GM12872 (cell line): ENCODE measurements around the gene KLHL13.

Experiments
- TF ChIP-seq, protein P1 (sequence below): IDR thresholded peaks from 3 replicates; pipeline ENCODE4 v1.5.1; 2011; ENCODE audit warnings: low read depth, mild to moderate bottlenecking, low read length, moderate library complexity; ENCODE audit not compliant: insufficient read depth

Gene KLHL13

DNA sequence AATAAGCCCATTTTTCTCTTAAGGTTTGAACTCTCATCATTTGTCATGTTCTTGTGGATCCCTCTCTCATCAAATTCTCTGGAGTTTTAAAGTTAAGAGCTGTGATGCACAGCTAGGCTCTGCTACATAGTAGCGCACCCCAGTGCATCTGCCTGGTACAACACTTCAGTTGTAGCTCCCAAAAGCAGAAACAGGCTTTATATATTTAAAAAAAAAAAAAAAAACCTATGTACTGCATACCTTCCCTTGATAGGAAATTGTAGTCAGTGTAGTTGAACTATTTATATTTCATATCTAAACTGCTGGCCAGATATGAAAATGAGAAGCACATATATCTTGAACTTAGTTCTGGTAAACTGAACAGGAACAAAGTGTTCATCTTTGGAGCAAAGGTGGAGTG is 131.4 kb downstream of the KLHL13 start:
- TF ChIP-seq, protein P1, sequence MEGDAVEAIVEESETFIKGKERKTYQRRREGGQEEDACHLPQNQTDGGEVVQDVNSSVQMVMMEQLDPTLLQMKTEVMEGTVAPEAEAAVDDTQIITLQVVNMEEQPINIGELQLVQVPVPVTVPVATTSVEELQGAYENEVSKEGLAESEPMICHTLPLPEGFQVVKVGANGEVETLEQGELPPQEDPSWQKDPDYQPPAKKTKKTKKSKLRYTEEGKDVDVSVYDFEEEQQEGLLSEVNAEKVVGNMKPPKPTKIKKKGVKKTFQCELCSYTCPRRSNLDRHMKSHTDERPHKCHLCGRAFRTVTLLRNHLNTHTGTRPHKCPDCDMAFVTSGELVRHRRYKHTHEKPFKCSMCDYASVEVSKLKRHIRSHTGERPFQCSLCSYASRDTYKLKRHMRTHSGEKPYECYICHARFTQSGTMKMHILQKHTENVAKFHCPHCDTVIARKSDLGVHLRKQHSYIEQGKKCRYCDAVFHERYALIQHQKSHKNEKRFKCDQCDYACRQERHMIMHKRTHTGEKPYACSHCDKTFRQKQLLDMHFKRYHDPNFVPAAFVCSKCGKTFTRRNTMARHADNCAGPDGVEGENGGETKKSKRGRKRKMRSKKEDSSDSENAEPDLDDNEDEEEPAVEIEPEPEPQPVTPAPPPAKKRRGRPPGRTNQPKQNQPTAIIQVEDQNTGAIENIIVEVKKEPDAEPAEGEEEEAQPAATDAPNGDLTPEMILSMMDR, result 0 out of 3 replicates have a peak, but pooled peaks have one; percentile 8

DNA sequence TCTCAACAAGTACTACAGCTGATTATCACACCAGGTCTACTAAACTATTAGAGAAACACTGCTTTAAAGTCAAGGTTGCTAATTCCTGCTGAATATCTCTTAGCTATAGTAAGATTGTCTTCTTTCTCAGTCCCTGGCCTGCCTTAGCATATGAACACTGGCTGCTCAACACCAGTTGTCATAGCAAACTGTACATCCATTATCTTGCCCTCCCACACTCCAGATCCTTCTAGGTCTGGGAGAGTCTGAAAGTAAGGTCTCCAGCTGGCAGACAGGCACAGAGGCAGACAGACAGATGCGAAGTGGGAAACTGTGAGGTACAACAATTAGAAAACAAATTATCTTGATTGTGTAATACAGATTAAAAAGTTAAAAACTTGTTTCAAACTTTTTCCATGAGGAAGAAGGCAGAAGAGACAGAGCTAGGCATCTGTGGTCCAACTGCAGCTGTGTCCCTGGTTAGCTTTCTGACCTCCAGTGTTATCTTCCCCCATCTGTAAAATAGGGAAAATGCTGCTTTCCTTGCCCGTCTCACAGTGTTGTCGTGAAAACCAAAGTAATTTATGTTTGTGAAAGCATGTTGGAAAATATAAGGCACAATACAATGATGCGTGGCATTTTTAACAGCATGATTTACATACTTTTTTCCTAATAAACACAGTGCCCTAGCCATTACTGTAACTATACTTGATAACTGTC is 133.8 kb downstream of the KLHL13 start:
- TF ChIP-seq, protein P1, result no peak

DNA sequence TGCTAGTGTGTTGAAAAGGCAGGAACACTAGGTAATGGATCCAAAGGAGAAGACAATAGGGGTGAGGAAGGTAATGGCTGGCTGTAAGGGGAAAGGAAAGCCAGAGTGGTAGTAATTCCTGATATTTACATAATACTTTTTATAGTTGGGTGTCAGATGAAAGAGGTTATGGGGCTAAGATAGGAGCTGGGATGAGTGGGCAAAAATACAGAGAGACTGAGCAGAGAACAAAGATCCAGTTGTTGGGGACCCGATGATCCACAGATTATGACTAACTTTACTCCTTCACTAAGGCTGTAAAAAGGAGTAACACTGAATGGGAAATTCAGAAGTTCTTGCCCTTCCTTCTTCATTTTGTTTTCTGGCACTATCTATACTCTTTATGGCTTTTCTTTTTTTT is 138.2 kb downstream of the KLHL13 start:
- TF ChIP-seq, protein P1, result no peak

DNA sequence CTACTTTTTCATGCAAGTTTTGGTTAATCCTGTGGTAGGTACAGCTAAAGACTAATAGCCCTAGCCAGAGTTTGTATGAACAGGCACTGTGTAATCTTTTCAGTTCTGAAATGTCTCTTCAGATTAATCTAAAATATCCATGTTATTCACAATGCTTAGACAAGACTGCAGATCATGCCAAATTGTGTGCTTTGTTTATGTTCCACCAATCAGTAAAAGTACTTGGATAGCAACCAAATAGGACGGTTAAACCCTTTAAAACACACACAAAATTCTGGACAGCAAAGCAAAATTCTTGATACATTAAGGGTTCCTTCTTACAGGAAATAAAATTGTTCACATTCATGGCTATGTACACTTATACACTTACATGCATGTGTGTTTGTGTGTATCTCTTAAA is 139.1 kb downstream of the KLHL13 start:
- TF ChIP-seq, protein P1, result no peak

DNA sequence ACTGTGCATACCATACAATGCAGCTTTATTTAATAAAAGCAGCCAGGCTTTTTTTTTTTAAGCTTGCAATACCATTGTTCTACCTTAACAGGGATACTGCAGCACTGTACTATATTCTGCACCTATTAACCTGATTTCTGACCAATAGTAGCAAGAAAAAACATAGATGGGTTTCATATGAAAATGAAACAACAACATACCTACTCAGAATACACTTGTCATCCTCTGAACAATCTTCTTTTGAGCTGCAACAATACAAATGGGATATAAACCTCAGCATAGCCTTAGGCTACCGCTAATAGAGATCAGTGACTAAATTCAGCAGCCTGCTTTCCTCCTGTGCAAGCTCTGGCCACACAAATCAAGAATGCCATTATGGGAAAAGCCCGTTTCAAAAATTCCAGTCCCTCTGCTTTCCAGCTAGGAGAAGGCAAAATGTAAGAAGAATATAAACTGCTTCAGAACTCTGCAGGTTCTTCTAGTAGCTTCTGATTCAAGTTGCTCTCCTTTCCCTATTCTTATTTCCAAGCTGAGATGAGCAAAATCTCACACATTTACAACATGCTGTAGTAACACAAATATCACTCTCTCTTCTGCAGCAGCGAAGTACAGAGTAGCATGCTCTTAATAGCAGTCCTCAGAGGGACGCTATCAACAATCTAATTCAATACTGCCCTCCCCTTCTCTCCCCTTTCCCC is 143.4 kb downstream of the KLHL13 start:
- TF ChIP-seq, protein P1, result no peak

DNA sequence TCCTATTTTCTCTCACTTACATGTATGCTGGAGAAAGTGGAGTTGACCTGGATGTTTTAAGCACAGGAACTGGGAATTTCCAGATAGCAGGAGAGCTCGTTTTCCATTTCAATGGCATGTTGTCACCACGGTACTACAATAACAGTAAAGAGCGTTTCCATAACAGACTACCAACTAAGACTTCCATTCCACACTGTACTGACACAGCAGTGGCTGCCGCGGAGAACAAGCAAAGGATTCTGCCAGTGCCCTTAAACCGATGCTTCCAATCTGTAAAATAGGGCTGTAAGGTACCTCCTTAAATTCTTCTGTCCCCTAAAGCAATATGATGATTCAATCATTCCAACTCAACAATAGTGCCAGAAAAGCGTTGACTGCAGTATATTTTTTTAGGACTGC is 143.9 kb downstream of the KLHL13 start:
- TF ChIP-seq, protein P1, result no peak

DNA sequence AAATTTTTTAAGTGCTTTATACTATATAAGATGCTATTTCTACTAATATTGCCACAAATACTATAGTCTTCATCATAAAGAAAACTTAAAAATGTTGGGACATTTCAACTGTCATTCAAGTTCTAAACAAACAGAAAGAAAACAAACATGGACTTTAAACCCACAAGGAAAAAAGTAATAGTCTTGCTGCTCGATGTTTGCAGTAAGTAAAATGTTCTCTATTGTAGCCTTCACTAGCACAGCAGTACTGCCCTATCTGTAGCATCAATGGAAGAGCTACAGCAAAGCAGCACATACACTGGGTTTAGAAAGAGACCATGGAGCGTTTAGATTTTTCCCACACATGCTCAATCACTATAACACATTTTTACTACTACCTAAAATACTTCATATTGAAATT is 146.8 kb downstream of the KLHL13 start:
- TF ChIP-seq, protein P1, result no peak
